Activated naive CD4-positive, alpha-beta T cell treated with anti-CD3 and anti-CD28 coated beads, Interleukin-2, amount 50 U/mL, for 16 hours (primary cell): ENCODE data around the gene TRAF3IP1.
"Not testable (repeated sequence)": the region's sequence is repeated elsewhere in the genome, so short reads cannot be mapped to it uniquely, and the experiment has no call there.

ENCODE experiments used
- DNase-seq: peaks from one replicate; pipeline ENCODE4 v3.0.0-alpha.2; 2020

Gene TRAF3IP1

DNA sequence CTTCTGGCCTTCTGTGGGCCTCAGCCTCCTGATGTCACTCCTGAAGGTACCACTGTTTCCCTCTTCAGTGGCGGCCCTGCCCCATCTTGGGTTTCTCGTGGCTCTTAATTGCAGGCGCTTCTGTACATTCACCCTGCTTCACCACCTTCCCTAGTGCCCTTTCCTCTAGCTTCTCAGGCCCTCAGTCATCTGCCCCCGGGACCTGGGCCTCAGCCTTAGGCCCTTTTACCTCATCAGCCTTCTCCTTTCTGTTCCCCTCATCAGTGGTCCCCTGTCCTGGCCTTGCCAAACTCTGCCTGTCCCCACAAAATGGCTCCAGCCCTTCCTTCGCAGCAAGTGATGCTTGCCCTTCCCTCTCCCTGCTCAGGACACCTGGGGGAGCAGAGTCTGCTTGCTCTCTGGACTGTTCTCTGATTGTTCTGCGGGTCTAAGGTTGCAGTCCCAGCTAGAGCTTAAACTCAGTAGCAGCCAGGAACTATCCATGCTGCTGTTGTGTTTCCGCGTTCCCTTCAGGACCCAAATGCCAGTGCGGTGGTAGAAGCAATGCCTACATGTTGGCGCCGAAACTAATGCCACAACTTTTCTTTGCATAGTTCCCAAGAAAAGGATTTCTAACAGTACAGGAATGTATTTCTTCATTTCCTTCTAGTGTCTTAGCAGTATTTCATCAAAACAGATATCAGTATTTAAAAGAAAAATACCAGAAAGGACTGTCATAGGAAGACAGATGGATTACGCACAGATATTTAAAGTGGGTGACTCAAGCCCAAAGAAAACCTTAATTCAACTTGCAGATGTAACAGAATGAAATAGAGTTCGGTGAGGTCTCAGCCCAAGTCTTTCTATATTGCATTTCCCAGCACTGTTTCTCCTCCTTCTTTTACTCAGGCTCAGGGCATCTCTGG, 113.9 kb downstream of the TRAF3IP1 start:
- DNase-seq = no peak

DNA sequence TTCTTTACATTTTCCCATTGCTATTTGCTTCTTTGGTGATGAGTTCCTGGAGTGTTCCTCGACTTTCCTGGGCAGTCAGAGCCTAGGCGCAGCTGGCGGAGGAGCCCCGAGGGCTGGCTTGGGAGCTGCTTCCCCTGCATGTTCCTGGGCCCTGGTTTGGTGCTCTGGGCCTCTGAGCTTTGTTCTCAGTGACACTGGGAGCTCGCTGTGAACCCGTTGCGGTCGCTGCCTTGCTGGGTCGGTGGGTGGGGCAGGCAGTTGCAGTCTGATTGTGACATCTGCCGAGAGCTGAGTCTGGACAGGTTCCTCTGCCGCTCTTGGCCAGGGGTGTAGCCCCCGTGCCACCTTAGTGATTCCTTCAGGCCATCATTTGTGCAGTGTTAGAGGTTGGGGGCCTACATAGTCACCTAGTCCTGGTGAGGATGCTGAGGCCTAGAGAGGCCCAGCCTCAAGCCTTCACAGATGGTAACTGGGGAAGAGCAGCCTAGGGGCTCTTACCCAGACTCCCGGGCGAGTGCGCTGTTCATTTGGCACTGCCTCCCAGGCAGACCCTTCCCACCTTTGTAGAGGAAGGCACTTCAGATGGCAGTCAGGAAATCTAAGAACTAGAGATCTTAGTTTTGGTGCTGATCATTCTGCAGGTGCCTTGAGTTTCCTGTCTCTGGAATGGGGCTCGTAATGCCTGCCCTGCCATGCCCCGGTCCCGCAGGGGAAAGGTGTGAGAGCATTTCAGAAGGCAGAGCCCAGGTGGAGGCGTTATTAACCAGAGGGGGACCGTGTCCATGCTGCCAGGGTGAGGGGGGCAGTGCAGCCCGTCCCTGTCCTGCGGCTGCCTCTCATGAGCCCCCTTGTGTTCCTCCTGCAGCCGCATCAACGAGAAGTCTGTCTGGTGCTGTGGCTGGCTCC, 114.8 kb downstream of the TRAF3IP1 start:
- DNase-seq = no peak

DNA sequence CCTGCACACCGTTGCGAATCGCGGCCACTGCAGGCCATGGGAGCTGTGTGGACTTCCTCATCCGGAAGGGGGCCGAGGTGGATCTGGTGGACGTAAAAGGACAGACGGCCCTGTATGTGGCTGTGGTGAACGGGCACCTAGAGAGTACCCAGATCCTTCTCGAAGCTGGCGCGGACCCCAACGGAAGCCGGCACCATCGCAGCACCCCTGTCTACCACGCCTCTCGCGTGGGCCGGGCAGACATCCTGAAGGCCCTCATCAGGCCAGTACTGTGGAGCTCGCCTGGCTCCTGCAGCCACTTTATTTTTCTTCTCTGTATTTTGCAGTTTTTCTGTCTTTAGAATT, 115.4 kb downstream of the TRAF3IP1 start:
- no peak for DNase-seq

DNA sequence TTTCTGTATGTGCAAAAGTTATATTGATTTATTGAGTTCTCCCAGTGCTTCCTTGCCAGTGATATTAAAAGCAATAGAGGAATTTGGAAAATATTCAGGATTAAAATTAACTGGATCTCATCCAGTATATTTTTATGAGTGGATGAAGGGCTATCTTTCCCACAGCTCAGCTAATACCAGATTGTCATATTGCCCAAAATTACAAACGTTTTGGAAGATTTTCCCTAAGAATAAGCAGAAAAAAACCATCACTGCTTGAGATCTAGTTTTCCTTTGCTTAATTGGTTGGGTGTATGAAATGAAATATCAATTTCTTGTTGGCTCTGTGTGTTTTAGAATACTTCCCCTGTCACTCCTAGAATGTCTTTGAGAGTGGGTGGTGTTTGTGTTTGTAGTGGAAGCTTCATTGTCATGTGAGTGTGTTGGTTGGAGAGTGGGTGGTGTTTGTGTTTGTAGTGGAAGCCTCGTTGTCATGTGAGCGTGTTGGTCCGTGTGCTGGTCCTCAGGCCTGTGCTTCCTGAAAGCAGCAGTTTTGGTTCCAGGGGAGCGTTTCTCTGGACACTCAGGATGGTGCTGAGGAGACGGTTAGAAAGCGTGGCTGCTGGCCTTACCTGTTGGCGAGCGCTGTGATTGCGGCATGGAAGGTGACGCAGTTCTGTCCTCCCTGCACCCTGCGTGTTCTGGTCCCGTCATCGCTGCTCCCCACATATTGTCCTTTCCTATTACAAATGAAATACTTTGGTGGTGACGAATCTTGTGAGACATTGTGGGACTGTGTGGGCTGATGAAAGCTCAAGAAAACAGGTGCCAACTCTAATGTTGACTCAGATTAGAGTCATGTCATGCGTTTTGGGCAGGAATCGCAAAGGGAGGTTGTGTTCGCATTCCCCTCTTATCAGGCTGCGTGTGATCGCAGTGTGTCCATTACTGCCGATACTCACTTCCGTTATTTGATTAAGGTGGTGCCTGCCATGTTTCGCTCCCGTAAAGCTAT, 118.8 kb downstream of the TRAF3IP1 start:
- peak; percentile 68 for DNase-seq

GRCh38 chr2:238439917-238440316, 119.6 kb downstream of the TRAF3IP1 start:
- no peak for DNase-seq

DNA sequence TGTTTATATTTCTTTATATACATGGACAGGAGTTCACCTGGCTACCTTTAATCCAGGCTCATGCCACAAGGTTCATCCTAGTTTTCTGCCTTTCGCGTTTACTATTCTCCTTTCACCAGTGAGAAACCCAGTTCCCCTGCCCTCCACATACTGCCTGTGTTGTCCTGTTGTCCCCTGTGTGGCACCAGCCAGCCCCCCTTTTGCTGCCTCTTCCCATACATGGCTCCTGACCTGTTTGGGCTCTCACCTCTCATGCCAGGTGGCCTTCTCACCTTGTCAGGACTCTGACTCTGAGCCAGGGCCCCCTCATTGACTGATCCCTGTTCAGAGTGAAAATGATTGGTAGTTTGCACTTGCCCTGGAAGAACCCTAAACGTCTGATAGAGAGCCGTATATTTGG, 120.0 kb downstream of the TRAF3IP1 start:
- DNase-seq = no peak

DNA sequence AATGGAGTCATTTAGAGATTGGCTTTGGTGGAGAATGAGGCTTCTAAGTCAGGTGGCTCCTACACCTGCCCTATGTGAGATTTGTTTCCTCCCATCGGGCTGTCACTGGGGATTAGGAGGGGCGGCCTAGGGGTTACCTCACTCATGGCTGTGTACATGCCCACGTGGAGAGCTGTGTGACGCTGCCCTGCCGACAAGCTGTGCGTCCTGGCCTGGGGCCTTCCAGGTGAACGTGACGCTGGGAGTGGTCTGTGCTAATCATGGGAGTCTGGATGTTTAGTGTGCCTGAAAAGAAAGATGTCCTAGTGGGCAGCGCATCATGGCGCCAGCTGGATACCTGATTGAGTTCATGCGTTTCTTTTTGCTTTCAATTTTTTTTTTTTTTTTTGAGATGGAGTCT, 120.4 kb downstream of the TRAF3IP1 start:
- DNase-seq = no peak

- no peak for DNase-seq
Observed at GRCh38 chr2:238441262-238442114, 121.2 kb downstream of the TRAF3IP1 start.

DNA sequence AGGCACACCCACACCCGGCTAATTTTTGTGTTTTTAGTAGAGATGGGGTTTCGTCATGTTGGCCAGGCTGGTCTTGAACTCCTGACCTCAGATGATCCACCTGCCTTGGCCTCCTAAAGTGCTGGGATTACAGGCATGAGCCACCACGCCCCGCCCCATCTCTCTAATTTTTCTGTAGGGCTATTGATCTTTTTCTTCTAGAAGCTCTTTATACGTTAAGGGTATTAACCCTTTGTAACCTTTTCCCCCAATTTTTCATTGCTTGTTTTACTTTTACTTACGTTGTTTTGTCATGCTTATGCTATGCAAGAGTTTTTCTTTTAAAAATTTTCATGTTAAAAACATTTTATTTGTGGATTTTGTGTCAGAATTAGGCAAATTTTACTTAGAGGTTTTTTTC, 121.9 kb downstream of the TRAF3IP1 start:
- not testable (repeated sequence) for DNase-seq

DNA sequence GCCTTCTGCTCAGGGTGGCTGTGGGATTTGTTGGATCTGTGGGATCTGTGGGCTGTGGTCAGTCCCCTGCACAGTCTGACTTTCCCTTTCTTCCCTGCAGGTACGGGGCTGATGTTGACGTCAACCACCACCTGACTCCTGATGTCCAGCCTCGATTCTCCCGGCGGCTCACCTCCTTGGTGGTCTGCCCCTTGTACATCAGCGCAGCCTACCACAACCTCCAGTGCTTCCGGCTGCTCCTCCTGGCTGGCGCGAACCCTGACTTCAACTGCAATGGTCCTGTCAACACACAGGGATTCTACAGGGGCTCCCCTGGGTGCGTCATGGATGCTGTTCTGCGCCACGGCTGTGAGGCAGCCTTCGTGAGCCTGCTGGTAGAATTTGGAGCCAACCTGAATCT, 123.9 kb downstream of the TRAF3IP1 start:
- no peak for DNase-seq

DNA sequence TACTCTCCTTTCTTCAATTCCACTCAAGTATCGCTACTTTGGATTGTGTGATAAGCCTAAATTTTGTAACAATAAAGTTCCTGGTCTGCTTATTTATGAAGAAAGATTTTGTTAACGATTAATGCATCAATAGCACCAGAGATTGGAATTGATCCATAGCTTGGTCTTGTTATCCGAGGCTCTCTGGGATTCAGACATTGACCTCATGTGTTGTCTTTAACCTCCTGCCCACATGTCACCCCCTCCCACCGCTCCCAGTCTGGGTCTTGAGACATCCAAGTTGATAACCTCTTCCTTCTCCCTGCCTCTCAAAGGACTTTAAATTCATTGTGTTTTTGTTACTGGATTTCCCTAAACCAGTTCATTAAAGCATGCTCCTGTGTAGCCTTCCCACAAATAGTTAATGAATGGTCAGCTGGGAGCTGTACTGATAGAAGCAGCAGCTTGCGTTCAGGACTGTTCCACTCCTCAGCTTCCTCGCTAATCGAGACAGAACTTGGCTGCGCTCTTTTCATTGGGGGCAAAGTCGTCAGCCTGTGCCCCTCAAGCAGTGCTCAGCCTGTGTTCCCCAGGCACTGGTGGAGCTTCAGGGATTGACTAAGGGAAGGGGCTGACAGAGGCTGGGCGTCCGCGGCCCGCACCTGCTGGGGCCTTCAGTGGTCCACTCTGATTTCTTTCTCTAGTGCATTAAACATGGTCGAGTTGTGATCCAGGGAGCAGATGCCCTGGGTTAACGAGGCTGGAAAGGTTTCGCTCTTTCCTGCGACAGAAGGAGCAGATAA, 125.3 kb downstream of the TRAF3IP1 start:
- no peak for DNase-seq

- DNase-seq = no peak
Observed at GRCh38 chr2:238446371-238446770, 126.1 kb downstream of the TRAF3IP1 start.

- DNase-seq = no peak
Observed at GRCh38 chr2:238448031-238448955, 128.0 kb downstream of the TRAF3IP1 start.

GRCh38 chr2:238449241-238449640, 128.9 kb downstream of the TRAF3IP1 start:
- DNase-seq = no peak

- no peak for DNase-seq
Observed at GRCh38 chr2:238449909-238450417, 129.6 kb downstream of the TRAF3IP1 start.

DNA sequence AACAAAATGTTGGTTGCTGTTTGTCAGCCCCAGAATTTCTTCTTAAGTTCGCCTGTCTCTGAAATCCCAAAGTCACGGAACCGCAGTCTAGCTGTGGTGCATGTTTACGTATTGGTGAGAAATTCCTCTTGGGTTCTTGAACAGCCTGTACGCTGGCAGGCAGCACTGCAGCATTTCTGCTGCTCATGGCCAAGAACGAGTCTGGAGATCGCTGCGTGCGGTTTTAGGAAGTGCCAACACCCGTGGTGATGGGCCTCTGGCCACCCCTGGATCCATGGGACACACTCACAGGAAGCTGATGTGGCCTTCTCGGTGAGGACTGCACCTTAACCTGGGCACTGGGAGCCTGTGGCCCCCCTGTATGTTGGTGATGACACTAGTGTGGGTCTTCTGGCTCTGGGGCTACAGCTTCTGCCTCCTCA, 130.1 kb downstream of the TRAF3IP1 start:
- DNase-seq = no peak
